ENCODE measurements around the gene SLC52A3. TPM values are rescaled to one million over a fixed set of nuclear protein-coding genes. Genes with fewer than 3 reads are reported as not detected.

The SLC52A3 gene
- total and polyA plus RNA-seq, 4 donors = 0.06 to 0.08 (median 0.06) TPM; not detected in 1

GRCh38 chr20:741620-742019, 26.7 kb downstream of the SLC52A3 start (continued):
- TF ChIP-seq ZBTB33 (IDR thresholded peaks at IDR 0.05) = no peak

- TF ChIP-seq ATF3 (IDR thresholded peaks at IDR 0.05) (no peak), REST (IDR thresholded peaks at IDR 0.05) (no peak), HNF4A (conservative IDR thresholded peaks at IDR 0.05) (no peak), GABPA (IDR thresholded peaks at IDR 0.05 in 1 of 2, conservative IDR thresholded peaks at IDR 0.05 in 1 of 2) (no peak), FOXA1 (IDR thresholded peaks at IDR 0.05) (no peak), RXRA (IDR thresholded peaks at IDR 0.05) (no peak), CTCF (IDR thresholded peaks at IDR 0.05; ENCODE audit: low read depth, low read length, missing input control) (no peak), NR2F2 (IDR thresholded peaks at IDR 0.05) (no peak), SP1 (IDR thresholded peaks at IDR 0.05) (no peak), JUND (IDR thresholded peaks at IDR 0.05) (no peak), RAD21 (IDR thresholded peaks at IDR 0.05) (no peak), YY1 (IDR thresholded peaks at IDR 0.05) (no peak), HNF4G (IDR thresholded peaks at IDR 0.05) (no peak), TAF1 (conservative IDR thresholded peaks at IDR 0.05) (no peak), ZBTB33 (IDR thresholded peaks at IDR 0.05) (no peak)
- Histone ChIP-seq H3K36me3 (ENCODE audit: control insufficient read depth in 4 of 4, insufficient read depth in 3 of 4, low read depth in 1 of 4, low read length in 3 of 4) (no peaks in the 10 kb centered on the region), H3K9ac (ENCODE audit: low read depth in 1 of 2, low read length in 2 of 2) (no peak overlapping the region), H3K27ac (ENCODE audit: low read depth in 1 of 2, low read length in 2 of 2) (no peak overlapping the region), H3K4me3 (ENCODE audit: low read depth in 1 of 3, low read length in 3 of 3) (no peak overlapping the region), H3K4me1 (ENCODE audit: control insufficient read depth in 4 of 4, insufficient read depth in 4 of 4, low read length in 3 of 4) (no peaks in the 10 kb centered on the region), H3K27me3 (ENCODE audit: control insufficient read depth in 4 of 4, insufficient read depth in 4 of 4, low read length in 3 of 4) (peaks cover 0 to 4% (median 1%) of the 10 kb centered on the region in 4 donors), H3K9me3 (ENCODE audit: control insufficient read depth in 4 of 4, low read length in 3 of 4) (peaks cover under 1 to 9% (median 2%) of the 10 kb centered on the region in 4 donors)
- WGBS = 71% methylated on average over 7 of the region's 7 CpGs
- no peak for DNase-seq (ENCODE audit: low spot score)
Measured at GRCh38 chr20:740162-740561, 28.1 kb downstream of the SLC52A3 start.
